Measurements from ENCODE around the gene TMEM97. TPM values are rescaled to one million over a fixed set of nuclear protein-coding genes. Genes with fewer than 3 reads are reported as not detected.

TMEM97 gene
- total and polyA plus RNA-seq, 2 experiments from 2014 or later, result 101 to 216 TPM

- TF ChIP-seq REST (IDR thresholded peaks at IDR 0.05; ENCODE audit: unreplicated experiment) (no peak), POLR2AphosphoS5 (IDR thresholded peaks at IDR 0.05; ENCODE audit: low read depth) (no peak), NANOG (IDR thresholded peaks at IDR 0.05; ENCODE audit: borderline replicate concordance) (no peak), EZH2 (IDR thresholded peaks at IDR 0.05; ENCODE audit: low read depth, unreplicated experiment) (no peak), CTCF (conservative IDR thresholded peaks at IDR 0.05; ENCODE audit: low read depth in 2 of 2) (no peak), STAT1 (IDR thresholded peaks at IDR 0.05; ENCODE audit: unreplicated experiment) (no peak), CREB1 (CRISPR knock-in tag; IDR thresholded peaks at IDR 0.05; ENCODE audit: low read depth) (no peak), ZNF331 (CRISPR knock-in tag; IDR thresholded peaks at IDR 0.05; ENCODE audit: low read depth) (no peak), EZH2phosphoT487 (IDR thresholded peaks at IDR 0.05; ENCODE audit: unreplicated experiment) (no peak), ZNF114 (CRISPR knock-in tag; IDR thresholded peaks at IDR 0.05) (no peak), ETS1 (IDR thresholded peaks at IDR 0.05) (no peak)
Measured at GRCh38 chr17:28295677-28296578, 23.1 kb upstream of the TMEM97 start (continued).

GRCh38 chr17:28298449-28298848 lies 20.6 kb upstream of the TMEM97 start:
- Histone ChIP-seq H3K27ac (ENCODE audit: low read depth) (no peak overlapping the region), H3F3A (replicated peaks; ENCODE audit: low read depth) (no peaks in the 10 kb centered on the region), H3K36me3 (ENCODE audit: insufficient read depth) (no peaks in the 10 kb centered on the region), H3K9me2 (ENCODE audit: insufficient read depth) (no peaks in the 10 kb centered on the region), H3K4me1 (ENCODE audit: insufficient read depth) (no peaks in the 10 kb centered on the region), H3K27me3 (ENCODE audit: insufficient read depth) (no peaks in the 10 kb centered on the region), H3K79me2 (replicated peaks; ENCODE audit: insufficient read depth) (no peaks in the 10 kb centered on the region), H4K20me1 (replicated peaks; ENCODE audit: insufficient read depth) (no peaks in the 10 kb centered on the region), H2AFZ (no peak overlapping the region), H3K4me2 (no peak overlapping the region), H3K4me3 (no peak overlapping the region)
- ATAC-seq (no peak), DNase-seq (ENCODE audit: low spot score) (no peak)
- Mint-ChIP-seq H3K27ac (no peak overlapping the region), H3K36me3 (ENCODE audit: low read depth) (no peaks in the 10 kb centered on the region), H3K27me3 (ENCODE audit: insufficient read depth, low read depth, poor library complexity) (peaks cover 4% of the 10 kb centered on the region), H3K9me3 (no peaks in the 10 kb centered on the region), H3K4me3 (no peak overlapping the region), H3K4me1 (no peaks in the 10 kb centered on the region; the same call in 2 of the 3 replicates)
- no peak for TF ChIP-seq NANOG (IDR thresholded peaks at IDR 0.05; ENCODE audit: borderline replicate concordance)
- TF ChIP-seq REST (IDR thresholded peaks at IDR 0.05; ENCODE audit: unreplicated experiment), result no peak

All from GM23338 (cell line).